ENCODE data around the gene MARCHF5. TPM values are rescaled to one million over a fixed set of nuclear protein-coding genes. Genes with fewer than 3 reads are reported as not detected.
A peak's percentile ranks its signal among the peaks of the same experiment; 100 is the strongest.

Gene MARCHF5, protein sequence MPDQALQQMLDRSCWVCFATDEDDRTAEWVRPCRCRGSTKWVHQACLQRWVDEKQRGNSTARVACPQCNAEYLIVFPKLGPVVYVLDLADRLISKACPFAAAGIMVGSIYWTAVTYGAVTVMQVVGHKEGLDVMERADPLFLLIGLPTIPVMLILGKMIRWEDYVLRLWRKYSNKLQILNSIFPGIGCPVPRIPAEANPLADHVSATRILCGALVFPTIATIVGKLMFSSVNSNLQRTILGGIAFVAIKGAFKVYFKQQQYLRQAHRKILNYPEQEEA
- polyA plus RNA-seq (ENCODE audit: low read depth in 6 of 6) = 10 to 100 TPM; 21.7 to 34.7 (median 29.3) TPM

DNA sequence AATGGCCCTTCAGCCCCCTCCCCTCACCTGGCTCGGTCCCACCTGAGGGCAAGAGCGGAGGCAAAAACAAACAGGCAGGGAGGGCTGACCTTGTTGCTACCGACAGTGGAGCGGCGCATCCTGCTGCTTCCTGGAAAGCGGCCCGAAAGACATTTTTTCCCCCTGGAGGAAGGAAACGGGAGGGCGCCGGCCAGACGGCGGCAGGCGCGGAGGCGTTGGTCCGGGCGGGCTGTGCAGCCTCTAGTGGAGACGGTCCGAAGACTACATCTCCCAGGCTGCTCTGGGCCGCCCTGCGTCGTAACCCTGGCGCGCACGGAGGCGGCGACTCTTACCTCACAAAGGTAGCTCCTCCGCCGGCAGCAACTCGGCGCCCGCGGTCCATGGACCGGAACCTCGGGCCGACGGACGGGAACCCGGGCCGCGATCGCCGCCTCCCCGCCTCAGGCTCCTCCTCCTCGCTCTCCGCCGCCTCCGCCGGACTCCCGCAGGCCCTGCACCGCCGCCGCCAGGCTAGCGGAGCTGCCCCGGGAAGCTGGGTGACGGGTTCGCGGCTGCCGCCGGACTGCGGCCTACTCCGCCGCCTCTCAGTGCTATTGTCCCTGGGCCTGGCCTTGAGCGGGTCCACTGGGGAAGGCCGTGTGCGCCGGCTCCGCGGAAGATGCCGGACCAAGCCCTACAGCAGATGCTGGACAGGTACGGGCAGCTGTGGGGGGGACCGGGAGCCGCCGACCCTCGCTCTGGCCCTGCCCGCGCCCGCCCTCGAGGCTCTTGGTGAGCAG lies at the start of gene MARCHF5, which contains the start of gene CPEB3:
MARCHF5 (plus strand) TSS at position 331 of the 779 bp plus-strand sequence; CDS start at position 659, 328 bp downstream.
CPEB3 (minus strand) TSS at position 242 of the 779 bp plus-strand sequence. CDS start 50,728 bp downstream, outside the sequence.
- H3K4me1 Mint-ChIP-seq = peaks cover 14 to 39% (median 33%) of the 10 kb centered on the region in 3 donors
- no peaks in the 10 kb centered on the region for H3K9me3 Mint-ChIP-seq
- no peaks in the 10 kb centered on the region for H3K27me3 Mint-ChIP-seq
- ATAC-seq (ENCODE audit: low read depth in 2 of 2) (peak; percentile 95 to 96), DNase-seq (peak; percentile 91)
- H3K27ac Mint-ChIP-seq = peak within 1 kb of the TSS; percentile 82 to 96 (median 94)
- H3K36me3 Mint-ChIP-seq = no peaks in the 10 kb centered on the region
- H3K4me3 Mint-ChIP-seq = peak within 1 kb of the TSS; percentile 90 to 100 (median 98)

DNA sequence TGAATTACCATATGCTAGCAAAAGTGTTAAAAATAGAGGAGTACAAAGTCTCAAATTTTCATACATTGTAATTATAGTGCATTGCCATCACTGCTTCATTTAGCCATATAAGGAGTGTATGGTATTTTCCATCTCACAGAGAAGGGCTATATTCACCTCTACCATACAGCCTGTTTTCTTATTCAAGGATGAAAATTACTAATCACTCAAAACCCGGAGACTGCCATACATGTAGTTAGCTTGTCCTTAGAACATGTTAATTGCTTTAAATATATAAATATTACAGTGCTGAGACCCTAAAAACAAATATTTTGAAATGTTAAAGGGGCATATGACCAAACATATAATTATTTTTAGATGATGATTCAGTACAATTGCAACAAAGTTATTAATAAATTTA lies 49.5 kb upstream of the MARCHF5 start:
- ATAC-seq (ENCODE audit: low read depth in 2 of 2) (no peak), DNase-seq (no peak)
- H3K27me3 Mint-ChIP-seq = no peaks in the 10 kb centered on the region
- no peak overlapping the region for H3K27ac Mint-ChIP-seq
- H3K9me3 Mint-ChIP-seq = no peaks in the 10 kb centered on the region
- peaks cover 29 to 44% (median 38%) of the 10 kb centered on the region in 3 donors for H3K4me1 Mint-ChIP-seq
- peak overlapping the region in 7 of 8 donors; percentile 91 to 98 (median 96) for H3K4me3 Mint-ChIP-seq
- no peaks in the 10 kb centered on the region for H3K36me3 Mint-ChIP-seq

- DNase-seq (no peak), ATAC-seq (ENCODE audit: low read depth in 2 of 2) (no peak)
- Mint-ChIP-seq H3K9me3 (no peaks in the 10 kb centered on the region), H3K4me3 (peak overlapping the region in 5 of 8 donors; percentile 37 to 76 (median 48)), H3K4me1 (peaks cover 25 to 40% (median 38%) of the 10 kb centered on the region in 3 donors), H3K27me3 (no peaks in the 10 kb centered on the region), H3K27ac (peak overlapping the region in 1 of 6 donors; percentile 38), H3K36me3 (no peaks in the 10 kb centered on the region)
These were observed 48.6 kb upstream of the MARCHF5 start for GRCh38 chr10:92242380-92242779.

GRCh38 chr10:92242910-92243671 lies 47.9 kb upstream of the MARCHF5 start:
- Mint-ChIP-seq H3K9me3 (no peaks in the 10 kb centered on the region), H3K36me3 (no peaks in the 10 kb centered on the region), H3K27me3 (no peaks in the 10 kb centered on the region), H3K27ac (peak overlapping the region in 2 of 6 donors; percentile 8 to 26), H3K4me3 (peak overlapping the region; percentile 33 to 76 (median 48)), H3K4me1 (peaks cover 22 to 34% (median 33%) of the 10 kb centered on the region in 3 donors)
- DNase-seq = peak; percentile 43
- ATAC-seq (ENCODE audit: low read depth in 2 of 2) = peak; percentile 54 to 58

DNA sequence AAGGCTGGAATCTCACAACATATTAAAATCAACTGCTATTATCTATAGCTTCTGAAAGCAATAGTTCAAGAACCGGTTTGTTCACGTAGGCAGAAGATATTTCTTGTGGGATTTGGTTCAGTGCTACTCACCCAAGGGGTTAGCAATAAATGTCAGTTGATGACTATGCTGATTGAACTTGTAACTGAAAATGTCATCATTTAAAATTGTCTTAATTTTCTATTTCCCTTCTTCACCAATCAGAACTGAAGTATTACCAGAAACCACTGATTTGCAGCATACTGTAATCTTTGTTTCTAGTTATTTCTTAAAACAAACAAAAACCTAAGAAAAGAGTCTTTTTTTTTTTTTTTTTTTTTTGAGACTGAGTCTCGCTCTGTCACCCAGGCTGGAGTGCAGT lies 46.2 kb upstream of the MARCHF5 start:
- H3K27me3 Mint-ChIP-seq = no peaks in the 10 kb centered on the region
- no peaks in the 10 kb centered on the region for H3K36me3 Mint-ChIP-seq
- H3K27ac Mint-ChIP-seq = no peak overlapping the region
- DNase-seq = no peak
- no peaks in the 10 kb centered on the region for H3K9me3 Mint-ChIP-seq
- H3K4me3 Mint-ChIP-seq = no peak overlapping the region
- no peak for ATAC-seq (ENCODE audit: low read depth in 2 of 2)
- peaks cover 10 to 21% (median 20%) of the 10 kb centered on the region in 3 donors for H3K4me1 Mint-ChIP-seq

DNA sequence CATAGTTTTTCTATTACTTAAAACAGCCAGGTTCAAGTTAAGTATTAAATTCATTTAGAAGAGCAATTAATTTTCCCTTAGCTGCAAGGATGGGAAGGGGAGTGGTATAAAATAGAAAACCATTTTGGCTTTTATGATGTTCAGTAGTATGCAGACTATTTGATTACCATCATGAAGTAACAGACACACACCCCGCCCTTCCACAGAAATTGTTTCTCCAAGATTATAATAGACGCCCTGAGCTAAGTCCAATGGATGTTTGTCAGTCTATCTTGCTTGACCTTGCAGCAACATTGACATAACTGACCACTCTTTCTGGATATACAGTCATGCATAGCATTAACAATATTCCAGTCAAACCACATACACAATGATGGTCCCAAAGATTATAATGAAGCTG lies 42.4 kb upstream of the MARCHF5 start:
- H3K36me3 Mint-ChIP-seq = no peaks in the 10 kb centered on the region
- no peaks in the 10 kb centered on the region for H3K9me3 Mint-ChIP-seq

GRCh38 chr10:92263396-92263795 lies 27.6 kb upstream of the MARCHF5 start:
- ATAC-seq (ENCODE audit: low read depth in 2 of 2) (no peak), DNase-seq (no peak)
- Mint-ChIP-seq H3K9me3 (no peaks in the 10 kb centered on the region), H3K36me3 (no peaks in the 10 kb centered on the region), H3K27ac (no peak overlapping the region), H3K27me3 (no peaks in the 10 kb centered on the region), H3K4me1 (peaks cover 12 to 22% (median 15%) of the 10 kb centered on the region in 3 donors), H3K4me3 (no peak overlapping the region)

More for the DNA sequence above, 42.4 kb upstream of the MARCHF5 start:
- Mint-ChIP-seq H3K27me3 (no peaks in the 10 kb centered on the region), H3K4me1 (peaks cover 0 to 7% (median under 1%) of the 10 kb centered on the region in 3 donors), H3K27ac (no peak overlapping the region), H3K4me3 (no peak overlapping the region)
- ATAC-seq (ENCODE audit: low read depth in 2 of 2) (no peak), DNase-seq (no peak)

GRCh38 chr10:92264249-92264648 lies 26.7 kb upstream of the MARCHF5 start:
- Mint-ChIP-seq H3K4me3 (no peak overlapping the region), H3K36me3 (no peaks in the 10 kb centered on the region), H3K27me3 (no peaks in the 10 kb centered on the region), H3K4me1 (peaks cover 14 to 22% (median 15%) of the 10 kb centered on the region in 3 donors), H3K9me3 (no peaks in the 10 kb centered on the region), H3K27ac (no peak overlapping the region)
- DNase-seq (no peak), ATAC-seq (ENCODE audit: low read depth in 2 of 2) (no peak)

- H3K9me3 Mint-ChIP-seq = no peaks in the 10 kb centered on the region
- peaks cover 14 to 22% (median 15%) of the 10 kb centered on the region in 3 donors for H3K4me1 Mint-ChIP-seq
- DNase-seq (no peak), ATAC-seq (ENCODE audit: low read depth in 2 of 2) (peak; percentile 62 to 69)
- peak overlapping the region in 4 of 6 donors; percentile 12 to 69 (median 45) for H3K27ac Mint-ChIP-seq
- peaks cover 0 to 6% of the 10 kb centered on the region in 2 donors for H3K36me3 Mint-ChIP-seq
- no peaks in the 10 kb centered on the region for H3K27me3 Mint-ChIP-seq
- no peak overlapping the region for H3K4me3 Mint-ChIP-seq
These were observed 25.2 kb upstream of the MARCHF5 start for GRCh38 chr10:92265687-92266258.

- ATAC-seq (ENCODE audit: low read depth in 2 of 2) = no peak
- H3K4me1 Mint-ChIP-seq = peaks cover 14 to 22% (median 15%) of the 10 kb centered on the region in 3 donors
These were observed 23.6 kb upstream of the MARCHF5 start for GRCh38 chr10:92267343-92267742.

GRCh38 chr10:92268748-92269147 lies 22.2 kb upstream of the MARCHF5 start:
- ATAC-seq (ENCODE audit: low read depth in 2 of 2) = no peak
- no peak for DNase-seq
- no peak overlapping the region for H3K27ac Mint-ChIP-seq
- no peaks in the 10 kb centered on the region for H3K27me3 Mint-ChIP-seq
- H3K4me3 Mint-ChIP-seq = no peak overlapping the region
- no peaks in the 10 kb centered on the region for H3K9me3 Mint-ChIP-seq
- H3K36me3 Mint-ChIP-seq = peaks cover 0 to 7% of the 10 kb centered on the region in 2 donors
- H3K4me1 Mint-ChIP-seq = peaks cover 14 to 22% (median 15%) of the 10 kb centered on the region in 3 donors

More at GRCh38 chr10:92267343-92267742, 23.6 kb upstream of the MARCHF5 start:
- Mint-ChIP-seq H3K36me3 (peaks cover 0 to 6% of the 10 kb centered on the region in 2 donors), H3K9me3 (no peaks in the 10 kb centered on the region), H3K4me3 (no peak overlapping the region), H3K27me3 (no peaks in the 10 kb centered on the region), H3K27ac (peak overlapping the region in 1 of 6 donors; percentile 11)
- no peak for DNase-seq

DNA sequence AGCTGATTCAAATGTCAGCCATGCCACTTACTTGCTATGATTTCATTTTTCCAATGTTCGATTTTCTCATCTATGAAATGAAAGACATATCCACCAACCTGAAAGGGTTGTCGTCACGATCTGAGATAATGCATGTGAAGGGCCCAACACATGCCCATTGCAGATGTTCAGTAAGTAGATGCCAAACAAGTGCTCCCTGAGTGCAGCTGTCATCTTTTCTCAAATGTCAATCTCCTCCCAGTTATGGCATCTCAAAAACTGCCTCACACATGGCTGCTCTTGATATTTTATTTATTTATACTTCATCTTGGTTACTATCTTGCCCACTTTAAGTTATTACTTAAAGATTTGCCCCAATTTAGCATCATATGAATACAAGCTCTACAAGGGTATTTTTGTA lies 16.9 kb upstream of the MARCHF5 start:
- DNase-seq (no peak), ATAC-seq (ENCODE audit: low read depth in 2 of 2) (no peak)
- Mint-ChIP-seq H3K4me3 (no peak overlapping the region), H3K9me3 (no peaks in the 10 kb centered on the region), H3K4me1 (peaks cover 2 to 3% (median 3%) of the 10 kb centered on the region in 3 donors), H3K36me3 (peaks cover 0 to 12% of the 10 kb centered on the region in 2 donors), H3K27ac (no peak overlapping the region), H3K27me3 (no peaks in the 10 kb centered on the region)

All from naive B cell (primary cell).